NCI-H446 treated with DMSO at 0.1 percent for 48 hours (cell line): ENCODE measurements around the gene ABCC9.
"Not testable (repeated sequence)": the region's sequence is repeated elsewhere in the genome, so short reads cannot be mapped to it uniquely, and the experiment has no call there.

ENCODE experiments used
- DNase-seq: peaks from one replicate; lab custom pipeline; 2025; lab: John Stamatoyannopoulos, UW

ABCC9 gene

GRCh38 chr12:21933656-21934055 lies 7.6 kb downstream of the ABCC9 start:
- no peak for DNase-seq

- DNase-seq, result not testable (repeated sequence)
These were observed 11.3 kb downstream of the ABCC9 start for GRCh38 chr12:21929972-21930371.

GRCh38 chr12:21925296-21925913 lies 15.8 kb downstream of the ABCC9 start:
- DNase-seq, result no peak

GRCh38 chr12:21921436-21921835 lies 19.8 kb downstream of the ABCC9 start:
- DNase-seq, result no peak

- no peak for DNase-seq
These were observed 22.8 kb downstream of the ABCC9 start for GRCh38 chr12:21918456-21918855.

GRCh38 chr12:21913823-21914222 lies 27.4 kb downstream of the ABCC9 start:
- DNase-seq, result no peak

GRCh38 chr12:21912318-21912717 lies 28.9 kb downstream of the ABCC9 start:
- no peak for DNase-seq

- no peak for DNase-seq
These were observed 29.4 kb downstream of the ABCC9 start for GRCh38 chr12:21911832-21912231.

- DNase-seq, result no peak
These were observed 30.6 kb downstream of the ABCC9 start for GRCh38 chr12:21910657-21911056.

GRCh38 chr12:21907948-21908837 lies 33.0 kb downstream of the ABCC9 start:
- peak; percentile 73 for DNase-seq

- no peak for DNase-seq
These were observed 34.2 kb downstream of the ABCC9 start for GRCh38 chr12:21906919-21907493.

GRCh38 chr12:21899532-21899931 lies 41.7 kb downstream of the ABCC9 start:
- DNase-seq, result not testable (repeated sequence)

GRCh38 chr12:21895651-21896050 lies 45.6 kb downstream of the ABCC9 start:
- no peak for DNase-seq

GRCh38 chr12:21894792-21895595 lies 46.2 kb downstream of the ABCC9 start:
- no peak for DNase-seq

- DNase-seq, result no peak
These were observed 47.3 kb downstream of the ABCC9 start for GRCh38 chr12:21893924-21894323.

- DNase-seq, result no peak
These were observed 48.9 kb downstream of the ABCC9 start for GRCh38 chr12:21892341-21892740.

- peak; percentile 17 for DNase-seq
These were observed 49.4 kb downstream of the ABCC9 start for GRCh38 chr12:21891751-21892217.

GRCh38 chr12:21888276-21888863 lies 52.9 kb downstream of the ABCC9 start:
- no peak for DNase-seq

- no peak for DNase-seq
These were observed 56.3 kb downstream of the ABCC9 start for GRCh38 chr12:21884936-21885335.

- no peak for DNase-seq
These were observed 58.6 kb downstream of the ABCC9 start for GRCh38 chr12:21882635-21883034.

GRCh38 chr12:21881965-21882364 lies 59.3 kb downstream of the ABCC9 start:
- no peak for DNase-seq

GRCh38 chr12:21879312-21879711 lies 61.9 kb downstream of the ABCC9 start:
- no peak for DNase-seq
